Cardiac muscle cell (in vitro differentiated cells and primary cell): ENCODE results near the gene PRODH2. TPM values are rescaled to one million over a fixed set of nuclear protein-coding genes. Genes with fewer than 3 reads are reported as not detected.
A peak's percentile ranks its signal among the peaks of the same experiment; 100 is the strongest.

Experiments
- DNase-seq, 2 donors: peaks; one replicate each; pipeline versions ENCODE4 v3.0.0 to v3.0.0-alpha.2; 2010 to 2017; ENCODE audit warnings: low read depth in 1 of 2, low spot score in 1 of 2
- H3K27ac ChIP-seq: fragments of 200-600 bp; sonication (generic); 2 replicates; pipeline ENCODE4 v1.5.1; 2016
- H3K27me3 ChIP-seq: fragments of 200-600 bp; sonication (generic); 2 replicates; pipeline ENCODE4 v1.6.0; 2016; ENCODE audit warnings: control low read depth
- H3K36me3 ChIP-seq: fragments of 200-600 bp; sonication (generic); 2 replicates; pipeline ENCODE4 v1.5.1; 2016; ENCODE audit warnings: control low read depth
- H3K4me1 ChIP-seq: fragments of 200-600 bp; sonication (generic); 2 replicates; pipeline ENCODE4 v1.8.1; 2017; ENCODE audit warnings: low read depth, mild to moderate bottlenecking, mixed run types
- H3K4me3 ChIP-seq: fragments of 200-600 bp; sonication (generic); 2 replicates; pipeline ENCODE4 v1.5.1; 2016; ENCODE audit warnings: mild to moderate bottlenecking
- H3K9me3 ChIP-seq: fragments of 200-600 bp; sonication (generic); 2 replicates; pipeline ENCODE4 v1.5.1; 2017; ENCODE audit warnings: low read depth, mild to moderate bottlenecking, control low read depth
- polyA plus RNA-seq: library from polyadenylated mRNA; unstranded; fragments of >200 nt; fragmentation: Nextera tagmentation; extraction: Ambion mirVana; gene quantifications from 2 replicates; pipeline ENCODE4 v1.2.1, GENCODE V29; 2016
- total RNA-seq: library from RNA; depleted of rRNA; stranded (reverse); fragments of >200 nt; gene quantifications from 2 replicates; pipeline ENCODE4 v1.2.3, GENCODE V29; 2016
- TF ChIP-seq, protein P1 (sequence below): IDR thresholded peaks from 2 replicates; pipeline ENCODE4 v1.5.1; 2012; ENCODE audit warnings: low read depth, mild to moderate bottlenecking, low read length

Gene PRODH2
- total and polyA plus RNA-seq, 2 experiments from 2014 or later, result 0.09 TPM; not detected in 1

GRCh38 chr19:35788205-35788960, 24.3 kb downstream of the PRODH2 start:
- H3K27ac ChIP-seq, result no peak overlapping the region
- no peaks in the 10 kb centered on the region for H3K9me3 ChIP-seq
- H3K4me3 ChIP-seq, result no peak overlapping the region
- no peaks in the 10 kb centered on the region for H3K27me3 ChIP-seq
- no peak for DNase-seq
- no peaks in the 10 kb centered on the region for H3K36me3 ChIP-seq
- TF ChIP-seq, protein P1, sequence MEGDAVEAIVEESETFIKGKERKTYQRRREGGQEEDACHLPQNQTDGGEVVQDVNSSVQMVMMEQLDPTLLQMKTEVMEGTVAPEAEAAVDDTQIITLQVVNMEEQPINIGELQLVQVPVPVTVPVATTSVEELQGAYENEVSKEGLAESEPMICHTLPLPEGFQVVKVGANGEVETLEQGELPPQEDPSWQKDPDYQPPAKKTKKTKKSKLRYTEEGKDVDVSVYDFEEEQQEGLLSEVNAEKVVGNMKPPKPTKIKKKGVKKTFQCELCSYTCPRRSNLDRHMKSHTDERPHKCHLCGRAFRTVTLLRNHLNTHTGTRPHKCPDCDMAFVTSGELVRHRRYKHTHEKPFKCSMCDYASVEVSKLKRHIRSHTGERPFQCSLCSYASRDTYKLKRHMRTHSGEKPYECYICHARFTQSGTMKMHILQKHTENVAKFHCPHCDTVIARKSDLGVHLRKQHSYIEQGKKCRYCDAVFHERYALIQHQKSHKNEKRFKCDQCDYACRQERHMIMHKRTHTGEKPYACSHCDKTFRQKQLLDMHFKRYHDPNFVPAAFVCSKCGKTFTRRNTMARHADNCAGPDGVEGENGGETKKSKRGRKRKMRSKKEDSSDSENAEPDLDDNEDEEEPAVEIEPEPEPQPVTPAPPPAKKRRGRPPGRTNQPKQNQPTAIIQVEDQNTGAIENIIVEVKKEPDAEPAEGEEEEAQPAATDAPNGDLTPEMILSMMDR, result no peak
- H3K4me1 ChIP-seq, result no peaks in the 10 kb centered on the region

- H3K9me3 ChIP-seq, result no peaks in the 10 kb centered on the region
- H3K4me3 ChIP-seq, result no peak overlapping the region
- no peaks in the 10 kb centered on the region for H3K4me1 ChIP-seq
- TF ChIP-seq, protein P1, result no peak
- DNase-seq, result no peak
- no peaks in the 10 kb centered on the region for H3K36me3 ChIP-seq
- no peaks in the 10 kb centered on the region for H3K27me3 ChIP-seq
- H3K27ac ChIP-seq, result no peak overlapping the region
Measured at GRCh38 chr19:35787227-35787799, 25.3 kb downstream of the PRODH2 start.

DNA sequence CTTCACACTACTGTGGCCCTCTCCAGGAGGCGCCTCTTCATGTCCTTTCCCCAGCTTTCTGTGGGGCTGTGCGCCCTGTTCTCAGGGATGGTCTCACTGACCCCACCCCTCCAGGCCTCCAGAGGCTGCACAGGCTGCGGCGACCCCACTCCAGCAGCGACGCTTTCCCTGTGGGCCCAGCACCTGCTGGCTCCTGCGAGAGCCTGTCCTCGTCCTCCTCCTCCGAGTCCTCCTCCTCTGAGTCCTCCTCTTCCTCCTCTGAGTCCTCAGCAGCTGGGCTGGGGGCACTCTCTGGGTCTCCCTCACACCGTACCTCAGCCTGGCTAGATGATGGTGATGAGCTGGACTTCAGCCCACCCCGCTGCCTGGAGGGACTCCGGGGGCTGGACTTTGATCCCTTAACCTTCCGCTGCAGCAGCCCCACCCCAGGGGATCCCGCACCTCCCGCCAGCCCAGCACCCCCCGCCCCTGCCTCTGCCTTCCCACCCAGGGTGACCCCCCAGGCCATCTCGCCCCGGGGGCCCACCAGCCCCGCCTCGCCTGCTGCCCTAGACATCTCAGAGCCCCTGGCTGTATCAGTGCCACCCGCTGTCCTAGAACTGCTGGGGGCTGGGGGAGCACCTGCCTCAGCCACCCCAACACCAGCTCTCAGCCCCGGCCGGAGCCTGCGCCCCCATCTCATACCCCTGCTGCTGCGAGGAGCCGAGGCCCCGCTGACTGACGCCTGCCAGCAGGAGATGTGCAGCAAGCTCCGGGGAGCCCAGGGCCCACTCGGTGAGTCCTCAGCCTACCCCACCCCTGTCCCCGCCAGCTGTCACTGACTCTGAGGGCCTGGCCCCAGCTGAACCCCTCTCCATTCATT, 26.1 kb downstream of the PRODH2 start:
- H3K36me3 ChIP-seq, result no peaks in the 10 kb centered on the region
- TF ChIP-seq, protein P1, result no peak
- no peak for DNase-seq

DNA sequence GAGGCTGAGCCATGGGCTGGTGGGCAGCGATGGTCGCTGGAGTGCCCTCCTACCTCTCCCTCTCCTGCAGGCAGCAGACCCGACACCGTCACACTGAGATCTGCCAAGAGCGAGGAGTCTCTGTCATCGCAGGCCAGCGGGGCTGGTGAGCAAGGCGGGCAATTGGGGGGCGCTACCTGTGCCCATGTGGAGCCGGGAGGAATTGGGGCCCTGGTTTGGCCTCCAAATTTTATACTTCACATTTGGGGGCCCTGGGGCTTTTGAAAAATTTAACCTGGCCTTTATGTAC, 27.4 kb downstream of the PRODH2 start:
- Histone ChIP-seq H3K4me1 (no peaks in the 10 kb centered on the region), H3K27ac (no peak overlapping the region), H3K36me3 (no peaks in the 10 kb centered on the region), H3K4me3 (no peak overlapping the region), H3K9me3 (no peaks in the 10 kb centered on the region), H3K27me3 (no peaks in the 10 kb centered on the region)
- no peak for DNase-seq
- TF ChIP-seq, protein P1, result no peak

More for the DNA sequence above, 26.1 kb downstream of the PRODH2 start:
- Histone ChIP-seq H3K4me1 (no peaks in the 10 kb centered on the region), H3K9me3 (no peaks in the 10 kb centered on the region), H3K27ac (no peak overlapping the region), H3K4me3 (no peak overlapping the region), H3K27me3 (no peaks in the 10 kb centered on the region)

DNA sequence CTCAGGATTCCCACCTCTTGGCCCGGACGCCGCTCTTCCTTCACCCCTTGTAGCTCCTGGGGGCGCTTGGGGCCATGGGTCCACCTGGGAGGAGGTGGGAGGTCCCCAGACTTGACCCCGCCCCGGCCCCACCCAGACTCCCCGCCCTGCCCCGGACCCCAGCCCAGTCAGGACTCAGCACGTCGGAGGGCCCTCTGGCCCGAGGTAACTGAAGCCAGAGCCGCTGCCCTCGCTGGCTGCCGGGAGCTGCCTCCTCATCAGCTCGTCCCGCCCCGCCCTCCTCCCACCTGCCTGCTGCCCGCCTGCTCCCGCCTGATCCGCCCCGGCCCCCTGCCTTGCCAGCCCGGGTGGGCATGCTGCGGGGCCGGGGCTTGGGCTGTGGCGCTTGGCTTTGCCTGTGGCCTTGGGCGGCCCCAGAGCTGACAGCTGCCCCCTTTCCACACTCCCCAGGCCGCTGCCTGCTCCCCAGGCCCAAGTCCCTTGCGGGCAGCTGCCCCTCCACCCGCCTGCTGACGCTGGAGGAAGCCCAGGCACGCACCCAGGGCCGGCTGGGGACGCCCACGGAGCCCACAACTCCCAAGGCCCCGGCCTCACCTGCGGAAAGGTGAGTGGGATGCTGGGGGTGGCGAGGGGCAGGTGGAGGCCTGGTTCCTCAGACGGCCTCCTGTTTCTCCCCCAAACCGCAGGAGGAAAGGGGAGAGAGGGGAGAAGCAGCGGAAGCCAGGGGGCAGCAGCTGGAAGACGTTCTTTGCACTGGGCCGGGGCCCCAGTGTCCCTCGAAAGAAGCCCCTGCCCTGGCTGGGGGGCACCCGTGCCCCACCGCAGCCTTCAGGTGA, 27.9 kb downstream of the PRODH2 start:
- no peaks in the 10 kb centered on the region for H3K9me3 ChIP-seq
- no peak overlapping the region for H3K27ac ChIP-seq
- peak in 1 of 2 donors; percentile 33 for DNase-seq
- TF ChIP-seq, protein P1, result no peak
- H3K4me1 ChIP-seq, result no peaks in the 10 kb centered on the region
- H3K27me3 ChIP-seq, result no peaks in the 10 kb centered on the region
- no peak overlapping the region for H3K4me3 ChIP-seq
- H3K36me3 ChIP-seq, result no peaks in the 10 kb centered on the region
